Natural killer cell (primary cell): ENCODE results near the gene CHTF8. TPM values are rescaled to one million over a fixed set of nuclear protein-coding genes. Genes with fewer than 3 reads are reported as not detected.

Experiments
- ATAC-seq, 3 donors: fragments of 150-1000 bp in 2 of 3; fragments of 200-7000 bp in 1 of 3; cut with Tn5 transposase; 1 replicate in 1 of 3; 2 replicates in 2 of 3; pipeline ENCODE4 v1.10.0; 2021; ENCODE audit warnings: mild to moderate bottlenecking in 2 of 3, moderate library complexity in 2 of 3
- DNase-seq, 2 donors: peaks; one replicate each; pipeline versions ENCODE4 v3.0.0 to v3.0.0-alpha.2; 2013 to 2021; ENCODE audit warnings: mixed read lengths in 1 of 2
- H3K27ac ChIP-seq: one replicate; pipeline ENCODE4 v1.5.1; 2013; ENCODE audit warnings: mild to moderate bottlenecking, low read length
- H3K27me3 ChIP-seq: one replicate; pipeline ENCODE4 v1.6.1; 2013; ENCODE audit warnings: low read length; ENCODE audit not compliant: control insufficient read depth, insufficient read depth
- H3K36me3 ChIP-seq: one replicate; pipeline ENCODE4 v1.6.1; 2013; ENCODE audit warnings: low read length; ENCODE audit not compliant: control insufficient read depth, insufficient read depth
- H3K4me1 ChIP-seq: one replicate; pipeline ENCODE4 v1.6.1; 2013; ENCODE audit warnings: low read length; ENCODE audit not compliant: control insufficient read depth, insufficient read depth
- H3K4me3 ChIP-seq: one replicate; pipeline ENCODE4 v1.5.1; 2013; ENCODE audit warnings: low read length
- H3K9me3 ChIP-seq: one replicate; pipeline ENCODE4 v1.6.1; 2013; ENCODE audit warnings: low read length; ENCODE audit not compliant: control insufficient read depth, insufficient read depth
- H3K27ac Mint-ChIP-seq, 2 donors: one replicate each; pipeline ENCODE4 v1.8.0; 2022; ENCODE audit warnings: mild to moderate bottlenecking in 2 of 2, mixed read lengths in 2 of 2, moderate library complexity in 1 of 2
- H3K27me3 Mint-ChIP-seq, 2 donors: one replicate each; pipeline ENCODE4 v1.8.0; 2022; ENCODE audit warnings: low read depth in 2 of 2, mixed read lengths in 2 of 2
- H3K36me3 Mint-ChIP-seq: one replicate; pipeline ENCODE4 v1.8.0; 2022; ENCODE audit warnings: mixed read lengths
- H3K4me1 Mint-ChIP-seq, 2 donors: one replicate each; pipeline ENCODE4 v1.8.0; 2022; ENCODE audit warnings: mixed read lengths in 2 of 2
- H3K4me3 Mint-ChIP-seq: one replicate; pipeline ENCODE4 v1.8.0; 2022; ENCODE audit warnings: mild to moderate bottlenecking, moderate library complexity, mixed read lengths
- H3K9me3 Mint-ChIP-seq, 2 donors: one replicate each; pipeline ENCODE4 v1.8.0; 2022; ENCODE audit warnings: mixed read lengths in 2 of 2
- WGBS: methylation state at CpG from one replicate; pipeline ENCODE4 v1.1.7; 2013; ENCODE audit warnings: missing lambda C conversion rate; ENCODE audit not compliant: insufficient coverage; 5-methylcytosine and 5-hydroxymethylcytosine counted together
- intact Hi-C: fragments of 100-400 bp; cut with micrococcal nuclease; formaldehyde crosslinking; loops from one replicate; pipeline ENCODE4 v1.14.2; 2022
- total RNA-seq, 4 donors: library from RNA; stranded (reverse); fragments of 120-200 nt in 1 of 4; gene quantifications; one replicate each; pipeline versions ENCODE4 v1.2.3 to v1.2.4, GENCODE V29; 2013 to 2022
- TF ChIP-seq, protein P1 (sequence below): fragments of 200-600 bp; IDR thresholded peaks from one replicate; pipeline ENCODE4 v1.8.0; 2022; ENCODE audit warnings: antibody characterized with exemption

CHTF8 gene
- total RNA-seq, 3 donors from 2014 or later (not counting 1 experiment from before 2014, with no cell fraction given), result 45.7 to 76.5 (median 74.2) TPM

DNA sequence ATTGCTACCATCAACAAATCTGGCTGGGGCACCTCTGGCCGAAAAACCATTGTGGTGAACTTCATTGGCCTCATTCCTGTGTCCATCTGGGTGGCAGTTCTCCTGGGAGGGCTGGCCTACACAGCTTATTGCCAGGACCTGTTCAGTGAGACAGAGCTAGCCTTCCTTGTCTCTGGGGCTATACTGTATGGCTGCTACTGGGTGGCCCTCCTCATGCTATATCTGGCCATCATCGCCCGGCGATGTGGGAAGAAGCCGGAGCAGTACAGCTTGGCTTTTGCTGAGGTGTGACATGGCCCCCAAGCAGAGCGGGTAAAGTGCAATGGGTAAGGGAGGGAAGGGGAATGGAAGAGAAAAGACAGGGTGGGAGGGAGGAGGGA, 17.4 kb downstream of the CHTF8 start:
- no peaks in the 10 kb centered on the region for H3K36me3 Mint-ChIP-seq

DNA sequence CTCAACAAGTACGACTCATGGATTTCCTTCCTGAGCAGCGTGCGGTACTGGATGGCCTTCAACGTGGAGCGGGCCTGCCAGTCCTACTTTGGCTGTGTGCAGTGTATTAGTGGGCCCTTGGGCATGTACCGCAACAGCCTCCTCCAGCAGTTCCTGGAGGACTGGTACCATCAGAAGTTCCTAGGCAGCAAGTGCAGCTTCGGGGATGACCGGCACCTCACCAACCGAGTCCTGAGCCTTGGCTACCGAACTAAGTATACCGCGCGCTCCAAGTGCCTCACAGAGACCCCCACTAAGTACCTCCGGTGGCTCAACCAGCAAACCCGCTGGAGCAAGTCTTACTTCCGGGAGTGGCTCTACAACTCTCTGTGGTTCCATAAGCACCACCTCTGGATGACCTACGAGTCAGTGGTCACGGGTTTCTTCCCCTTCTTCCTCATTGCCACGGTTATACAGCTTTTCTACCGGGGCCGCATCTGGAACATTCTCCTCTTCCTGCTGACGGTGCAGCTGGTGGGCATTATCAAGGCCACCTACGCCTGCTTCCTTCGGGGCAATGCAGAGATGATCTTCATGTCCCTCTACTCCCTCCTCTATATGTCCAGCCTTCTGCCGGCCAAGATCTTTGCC, 17.9 kb downstream of the CHTF8 start:
- H3K4me1 Mint-ChIP-seq, result peaks cover 0 to 10% of the 10 kb centered on the region in 2 donors
- Histone ChIP-seq H3K9me3 (no peaks in the 10 kb centered on the region), H3K4me1 (no peaks in the 10 kb centered on the region), H3K27ac (no peak overlapping the region), H3K27me3 (no peaks in the 10 kb centered on the region), H3K36me3 (peaks cover 42% of the 10 kb centered on the region), H3K4me3 (no peak overlapping the region)
- H3K9me3 Mint-ChIP-seq, result no peaks in the 10 kb centered on the region
- ATAC-seq, result no peak
- TF ChIP-seq, protein P1, sequence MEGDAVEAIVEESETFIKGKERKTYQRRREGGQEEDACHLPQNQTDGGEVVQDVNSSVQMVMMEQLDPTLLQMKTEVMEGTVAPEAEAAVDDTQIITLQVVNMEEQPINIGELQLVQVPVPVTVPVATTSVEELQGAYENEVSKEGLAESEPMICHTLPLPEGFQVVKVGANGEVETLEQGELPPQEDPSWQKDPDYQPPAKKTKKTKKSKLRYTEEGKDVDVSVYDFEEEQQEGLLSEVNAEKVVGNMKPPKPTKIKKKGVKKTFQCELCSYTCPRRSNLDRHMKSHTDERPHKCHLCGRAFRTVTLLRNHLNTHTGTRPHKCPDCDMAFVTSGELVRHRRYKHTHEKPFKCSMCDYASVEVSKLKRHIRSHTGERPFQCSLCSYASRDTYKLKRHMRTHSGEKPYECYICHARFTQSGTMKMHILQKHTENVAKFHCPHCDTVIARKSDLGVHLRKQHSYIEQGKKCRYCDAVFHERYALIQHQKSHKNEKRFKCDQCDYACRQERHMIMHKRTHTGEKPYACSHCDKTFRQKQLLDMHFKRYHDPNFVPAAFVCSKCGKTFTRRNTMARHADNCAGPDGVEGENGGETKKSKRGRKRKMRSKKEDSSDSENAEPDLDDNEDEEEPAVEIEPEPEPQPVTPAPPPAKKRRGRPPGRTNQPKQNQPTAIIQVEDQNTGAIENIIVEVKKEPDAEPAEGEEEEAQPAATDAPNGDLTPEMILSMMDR, result no peak
- intact Hi-C loops, result no loop called here
- no peak overlapping the region for H3K4me3 Mint-ChIP-seq
- no peak overlapping the region for H3K27ac Mint-ChIP-seq
- 95% methylated on average over 25 of the region's 25 CpGs for WGBS
- no peaks in the 10 kb centered on the region for H3K27me3 Mint-ChIP-seq
- DNase-seq, result no peak
- no peaks in the 10 kb centered on the region for H3K36me3 Mint-ChIP-seq

More for the DNA sequence above, 17.4 kb downstream of the CHTF8 start:
- H3K4me3 Mint-ChIP-seq, result no peak overlapping the region
- TF ChIP-seq, protein P1, result no peak
- no peaks in the 10 kb centered on the region for H3K9me3 ChIP-seq
- intact Hi-C loops, result no loop called here
- no peaks in the 10 kb centered on the region for H3K27me3 Mint-ChIP-seq
- H3K36me3 ChIP-seq, result peaks cover 47% of the 10 kb centered on the region
- H3K4me3 ChIP-seq, result no peak overlapping the region
- WGBS, result 98% methylated on average over 6 of the region's 6 CpGs
- no peak overlapping the region for H3K27ac ChIP-seq
- H3K4me1 ChIP-seq, result no peaks in the 10 kb centered on the region
- no peak for ATAC-seq
- no peak overlapping the region for H3K27ac Mint-ChIP-seq
- no peaks in the 10 kb centered on the region for H3K27me3 ChIP-seq
- H3K9me3 Mint-ChIP-seq, result no peaks in the 10 kb centered on the region
- peaks cover 0 to 10% of the 10 kb centered on the region in 2 donors for H3K4me1 Mint-ChIP-seq
- DNase-seq, result no peak

DNA sequence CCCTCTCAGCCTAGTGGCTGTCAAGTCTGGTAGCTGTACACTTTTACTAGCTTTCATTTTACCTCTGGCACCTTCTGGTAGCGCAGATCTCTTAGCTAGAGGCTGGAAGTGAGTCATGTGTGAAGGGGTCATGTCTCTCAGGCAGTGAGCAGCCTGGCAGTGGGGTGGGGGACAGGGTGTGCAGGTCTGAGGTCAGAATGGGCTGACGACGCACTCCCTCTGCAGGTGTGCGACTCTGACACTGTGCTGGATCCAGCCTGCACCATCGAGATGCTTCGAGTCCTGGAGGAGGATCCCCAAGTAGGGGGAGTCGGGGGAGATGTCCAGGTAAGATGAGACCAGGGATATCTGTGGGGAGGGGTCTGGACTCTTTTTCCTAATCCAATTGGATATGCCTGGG, 19.2 kb downstream of the CHTF8 start:
- DNase-seq (no peak), ATAC-seq (no peak)
- Histone ChIP-seq H3K36me3 (peaks cover 29% of the 10 kb centered on the region), H3K4me1 (no peaks in the 10 kb centered on the region), H3K27me3 (no peaks in the 10 kb centered on the region), H3K27ac (no peak overlapping the region), H3K9me3 (no peaks in the 10 kb centered on the region), H3K4me3 (no peak overlapping the region)
- intact Hi-C loops, result no loop called here
- 95% methylated on average over 7 of the region's 7 CpGs for WGBS
- Mint-ChIP-seq H3K9me3 (no peaks in the 10 kb centered on the region), H3K27ac (no peak overlapping the region), H3K4me3 (no peak overlapping the region), H3K27me3 (peaks cover 0 to 3% of the 10 kb centered on the region in 2 donors), H3K36me3 (no peaks in the 10 kb centered on the region), H3K4me1 (peaks cover 0 to 10% of the 10 kb centered on the region in 2 donors)
- TF ChIP-seq, protein P1, result no peak
